Astrocyte of the spinal cord (primary cell): ENCODE results near the gene SGK2.

Experiments
- DNase-seq: peaks from one replicate; pipeline ENCODE4 v3.0.0; 2011; ENCODE audit warnings: low read depth, low spot score
- H3K4me3 ChIP-seq: 2 replicates; pipeline ENCODE4 v1.5.1; 2011; ENCODE audit warnings: low read depth, mild to moderate bottlenecking, low read length, moderate library complexity
- CTCF ChIP-seq: IDR thresholded peaks from 2 replicates; pipeline ENCODE4 v1.5.1; 2012; ENCODE audit warnings: low read depth, mild to moderate bottlenecking, low read length, inconsistent platforms
- in situ Hi-C: cut with HindIII; loops from 2 replicates; pipeline ENCODE4 v1.10.0; 2017; ENCODE audit warnings: low sequenced_read_pairs

Gene SGK2

GRCh38 chr20:43558412-43559146 is at the start of gene SGK2:
Gene SGK2 (plus strand): TSS chr20:43559027. CDS start chr20:43566496, 7,469 bp downstream.
- peak; percentile 8 for DNase-seq
- in situ Hi-C loops: no loop called here
- no peak for TF ChIP-seq CTCF
- no peak within 1 kb of the TSS for H3K4me3 ChIP-seq

DNA sequence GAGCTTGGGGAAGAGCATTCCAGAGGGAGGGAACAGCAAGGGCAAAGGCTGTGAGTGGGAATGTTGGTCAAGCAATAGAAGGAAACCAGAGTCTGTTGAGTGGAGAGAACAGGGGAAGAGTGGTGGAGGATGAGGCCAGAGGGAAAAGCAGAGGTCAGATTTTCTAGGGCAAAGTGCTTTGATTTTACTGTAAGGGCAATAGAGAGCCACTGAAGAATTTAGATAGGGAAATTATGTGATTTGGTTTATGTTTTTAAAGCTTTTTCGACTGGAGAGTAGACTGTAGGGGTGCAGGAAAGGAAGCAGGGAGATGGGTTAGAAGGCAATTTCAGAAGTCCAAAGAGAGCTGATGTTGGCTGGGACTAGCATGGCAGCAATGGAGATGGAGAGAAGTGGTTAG is 46.9 kb upstream of the SGK2 start:
- no peak for DNase-seq
- no peak for TF ChIP-seq CTCF
- H3K4me3 ChIP-seq: no peak overlapping the region
- in situ Hi-C loops: no loop called here

GRCh38 chr20:43513372-43513930 is 45.4 kb upstream of the SGK2 start:
- no peak for TF ChIP-seq CTCF
- H3K4me3 ChIP-seq: peak overlapping the region; percentile 48
- DNase-seq: no peak
- in situ Hi-C loops: no loop called here

DNA sequence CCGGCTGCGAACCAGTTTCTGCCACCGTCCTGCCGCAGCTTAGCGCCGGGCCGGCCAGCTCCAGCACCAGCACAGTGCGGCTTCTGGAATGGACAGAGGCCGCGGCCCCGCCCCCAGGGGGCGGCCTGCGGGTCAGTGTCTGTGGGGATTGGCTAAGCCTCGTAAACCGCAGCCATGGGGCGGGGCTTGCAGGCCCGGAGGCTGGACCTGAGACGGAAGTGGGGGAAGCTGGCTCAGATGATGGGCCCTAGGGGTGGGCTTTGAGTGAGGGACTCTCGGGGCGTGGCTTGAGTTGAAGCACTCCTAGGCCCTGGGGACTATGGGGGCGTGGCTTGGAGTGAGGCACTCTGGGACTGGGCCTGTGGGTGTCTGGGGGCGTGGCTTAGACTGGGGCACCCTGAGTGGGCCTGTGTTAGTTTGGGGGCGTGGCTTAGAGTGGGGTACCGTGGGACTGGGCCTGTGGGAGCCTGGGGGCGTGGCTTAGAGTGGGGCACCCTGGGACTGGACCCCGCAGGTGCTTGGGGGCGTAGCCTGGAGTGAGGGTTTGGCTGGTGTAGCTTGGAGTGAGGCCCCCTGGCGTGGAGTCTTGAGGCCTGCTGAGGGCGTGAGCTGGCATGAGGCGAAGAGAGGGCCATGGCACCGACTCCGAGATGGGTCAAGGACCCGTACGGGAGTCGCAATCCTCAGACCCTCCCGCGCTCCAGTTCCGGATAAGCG is 44.7 kb upstream of the SGK2 start:
- peak; percentile 99 for DNase-seq
- peak overlapping the region; percentile 62 for H3K4me3 ChIP-seq
- no peak for TF ChIP-seq CTCF
- in situ Hi-C loops: no loop called here

GRCh38 chr20:43514648-43514999 is 44.2 kb upstream of the SGK2 start:
- TF ChIP-seq CTCF: no peak
- in situ Hi-C loops: no loop called here

GRCh38 chr20:43515628-43516027 is 43.2 kb upstream of the SGK2 start:
- DNase-seq: no peak
- no peak for TF ChIP-seq CTCF
- in situ Hi-C loops: no loop called here
- no peak overlapping the region for H3K4me3 ChIP-seq

More at GRCh38 chr20:43514648-43514999, 44.2 kb upstream of the SGK2 start:
- no peak for DNase-seq
- peak overlapping the region; percentile 62 for H3K4me3 ChIP-seq
